BJ (cell line): Measurements from ENCODE around the gene LCE1E. TPM values are rescaled to one million over a fixed set of nuclear protein-coding genes. Genes with fewer than 3 reads are reported as not detected.

Experiments used
- CTCF ChIA-PET: fragments of 350-600 bp; formaldehyde crosslinking; extraction: SDS; loops from one replicate; lab custom pipeline; 2021; ENCODE audit warnings: antibody characterized with exemption, inconsistent platforms; lab: Yijun Ruan, JAX
- POLR2A ChIA-PET: fragments of 300-600 bp; sonication (Branson Sonifier 250); formaldehyde crosslinking; extraction: SDS; loops from one replicate; lab custom pipeline; 2021; ENCODE audit warnings: antibody characterized with exemption; lab: Charles Lee
- DNase-seq: peaks from one replicate; pipeline ENCODE4 v3.0.0-alpha.2; 2011; ENCODE audit warnings: low read depth
- H3K27me3 ChIP-seq: 2 replicates; pipeline ENCODE4 v1.6.0; 2011; ENCODE audit warnings: low read length; ENCODE audit not compliant: control insufficient read depth, insufficient read depth
- H3K36me3 ChIP-seq: 2 replicates; pipeline ENCODE4 v1.5.1; 2011; ENCODE audit warnings: low read length; ENCODE audit not compliant: control insufficient read depth, insufficient read depth
- H3K4me3 ChIP-seq: 2 replicates; pipeline ENCODE4 v1.5.1; 2011; ENCODE audit warnings: low read depth, mild to moderate bottlenecking, control low read depth, low read length
- CTCF ChIP-seq: IDR thresholded peaks from 2 replicates; pipeline ENCODE4 v1.5.1; 2011; ENCODE audit warnings: low read depth, mild to moderate bottlenecking, control low read depth, inconsistent platforms, low read length, moderate library complexity; ENCODE audit not compliant: insufficient read depth
- polyA plus RNA-seq: library from polyadenylated mRNA; depleted of rRNA; stranded (reverse); fragments of >200 nt; gene quantifications from 2 replicates; pipeline ENCODE4 v1.2.3, GENCODE V29; 2011

The LCE1E gene
- polyA plus RNA-seq, 1 experiment, result not detected

GRCh38 chr1:152777510-152778137, 8.4 kb upstream of the LCE1E start:
- peak; percentile 37; the same call in 1 of the 2 replicates for TF ChIP-seq CTCF
- DNase-seq, result no peak
- Histone ChIP-seq H3K36me3 (no peaks in the 10 kb centered on the region), H3K27me3 (no peaks in the 10 kb centered on the region), H3K4me3 (no peak overlapping the region)
- CTCF ChIA-PET, result interaction anchor here (1.0 to 1.6 kb wide), 2 partner anchors 25 to 126 kb away, joined by 3 read pairs; no protein-coding TSS in a partner anchor
- POLR2A ChIA-PET, result no interaction called here

- Histone ChIP-seq H3K27me3 (no peaks in the 10 kb centered on the region), H3K36me3 (no peaks in the 10 kb centered on the region), H3K4me3 (no peak overlapping the region)
- CTCF ChIA-PET, result no interaction called here
- no peak for TF ChIP-seq CTCF
- no peak for DNase-seq
- POLR2A ChIA-PET, result no interaction called here
These were observed 3.0 kb upstream of the LCE1E start for GRCh38 chr1:152783095-152783494.

- no peak for DNase-seq
- no peak overlapping the region for H3K4me3 ChIP-seq
- ChIA-PET CTCF (interaction anchor here (0.8 kb wide), 1 partner anchor 17 kb away, joined by 3 read pairs; no protein-coding TSS in a partner anchor), POLR2A (no interaction called here)
- no peak for TF ChIP-seq CTCF
- H3K36me3 ChIP-seq, result no peaks in the 10 kb centered on the region
- no peaks in the 10 kb centered on the region for H3K27me3 ChIP-seq
These were observed 9.6 kb downstream of the LCE1E start for GRCh38 chr1:152795686-152796085.

GRCh38 chr1:152796421-152796820, 10.4 kb downstream of the LCE1E start, which contains the start of gene LCE1D:
Gene LCE1D, plus strand, starts transcription at chr1:152796721. Its CDS starts 1,074 bp downstream, at chr1:152797795.
- no peak for DNase-seq

GRCh38 chr1:152801333-152801732, 15.3 kb downstream of the LCE1E start:
- Histone ChIP-seq H3K4me3 (no peak overlapping the region), H3K36me3 (no peaks in the 10 kb centered on the region), H3K27me3 (no peaks in the 10 kb centered on the region)
- no peak for TF ChIP-seq CTCF
- no peak for DNase-seq
- CTCF ChIA-PET, result no interaction called here
- POLR2A ChIA-PET, result no interaction called here

More at GRCh38 chr1:152796421-152796820, 10.4 kb downstream of the LCE1E start, which contains the start of gene LCE1D:
- Histone ChIP-seq H3K27me3 (no peaks in the 10 kb centered on the region), H3K36me3 (no peaks in the 10 kb centered on the region), H3K4me3 (no peak within 1 kb of the TSS)
- no peak for TF ChIP-seq CTCF
- CTCF ChIA-PET, result interaction anchor here (0.6 to 0.8 kb wide), 2 partner anchors 18 to 143 kb away, joined by 3 read pairs; no protein-coding TSS in a partner anchor
- POLR2A ChIA-PET, result no interaction called here
